HG03025 (cell line): ENCODE data around the gene LHFPL2.

ENCODE experiments used
- ATAC-seq: cut with Tn5 transposase; IDR thresholded peaks from one replicate; pipeline ENCODE4 v1.9.1; 2021; ENCODE audit warnings: mild to moderate bottlenecking, moderate library complexity; ENCODE audit not compliant: unreplicated experiment, low FRiP score

Gene LHFPL2

DNA sequence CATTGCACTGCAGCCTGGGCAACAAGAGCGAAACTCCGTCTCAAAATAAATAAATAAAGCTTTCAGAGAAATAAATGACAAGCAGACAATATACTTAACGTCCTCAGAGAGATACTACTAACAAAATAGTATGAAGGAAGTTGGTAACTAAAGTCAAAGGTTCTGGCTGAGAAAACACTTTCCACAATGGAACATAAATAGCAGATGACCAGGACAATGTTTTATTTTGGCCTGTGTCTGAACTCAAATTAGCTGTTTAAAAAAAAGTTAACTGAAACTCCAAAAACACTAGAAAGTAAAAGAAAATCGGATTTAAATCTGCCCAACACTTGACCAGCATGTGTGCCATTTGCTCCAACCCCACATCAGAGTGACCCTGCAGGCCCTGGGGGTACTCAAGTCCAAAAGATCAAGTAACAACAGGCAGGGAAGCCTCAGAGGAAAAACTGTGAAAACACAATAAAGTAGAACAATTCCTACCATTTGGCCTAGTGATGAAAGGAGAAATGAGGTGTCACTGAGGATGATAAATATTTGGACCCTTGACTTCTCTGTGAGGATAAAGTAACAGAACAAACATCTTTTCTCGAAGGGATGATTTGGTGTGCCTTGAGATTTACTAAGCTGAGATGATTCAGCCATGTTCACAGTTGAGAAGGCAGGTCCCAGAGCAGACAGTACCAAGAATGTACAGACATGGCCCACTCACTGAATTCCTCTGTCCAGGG is 47.7 kb downstream of the LHFPL2 start:
- ATAC-seq: no peak

DNA sequence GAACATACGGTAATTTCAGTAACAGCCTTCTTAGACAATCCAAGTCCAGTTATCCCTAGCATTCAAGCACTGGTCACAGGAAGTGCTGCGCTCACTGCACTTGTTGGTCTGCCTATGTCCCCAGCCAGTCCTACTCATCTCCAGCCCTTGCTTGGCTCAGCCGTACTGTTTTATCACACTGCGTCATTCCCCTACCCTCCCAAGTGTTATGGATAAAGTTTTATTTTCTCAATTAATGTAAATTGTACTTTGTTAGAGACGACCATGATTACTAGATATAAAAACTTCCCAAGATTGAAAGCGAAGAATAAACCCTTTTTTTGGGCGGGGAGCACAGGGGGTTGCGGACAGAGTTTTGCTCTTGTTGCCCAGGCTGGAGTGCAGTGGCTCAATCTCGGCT is 49.6 kb downstream of the LHFPL2 start:
- no peak for ATAC-seq

DNA sequence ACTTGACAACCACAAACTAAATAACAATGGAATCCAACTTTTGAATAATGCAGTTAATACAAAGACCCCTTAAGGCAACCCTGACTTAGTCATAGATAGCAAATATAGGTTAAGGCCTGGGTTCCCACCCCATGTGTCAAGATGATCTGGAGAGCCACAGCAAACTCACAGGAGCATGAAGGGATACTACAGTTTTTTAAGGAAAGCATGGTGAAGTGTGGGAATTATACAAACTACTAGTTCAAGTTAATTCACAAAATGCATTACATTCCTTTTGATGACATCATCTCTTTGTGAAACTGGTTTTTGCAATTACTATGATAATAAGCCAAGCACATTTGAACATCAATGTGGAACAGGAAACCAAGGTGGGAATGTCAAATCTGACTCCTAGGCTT is 50.6 kb downstream of the LHFPL2 start:
- no peak for ATAC-seq

DNA sequence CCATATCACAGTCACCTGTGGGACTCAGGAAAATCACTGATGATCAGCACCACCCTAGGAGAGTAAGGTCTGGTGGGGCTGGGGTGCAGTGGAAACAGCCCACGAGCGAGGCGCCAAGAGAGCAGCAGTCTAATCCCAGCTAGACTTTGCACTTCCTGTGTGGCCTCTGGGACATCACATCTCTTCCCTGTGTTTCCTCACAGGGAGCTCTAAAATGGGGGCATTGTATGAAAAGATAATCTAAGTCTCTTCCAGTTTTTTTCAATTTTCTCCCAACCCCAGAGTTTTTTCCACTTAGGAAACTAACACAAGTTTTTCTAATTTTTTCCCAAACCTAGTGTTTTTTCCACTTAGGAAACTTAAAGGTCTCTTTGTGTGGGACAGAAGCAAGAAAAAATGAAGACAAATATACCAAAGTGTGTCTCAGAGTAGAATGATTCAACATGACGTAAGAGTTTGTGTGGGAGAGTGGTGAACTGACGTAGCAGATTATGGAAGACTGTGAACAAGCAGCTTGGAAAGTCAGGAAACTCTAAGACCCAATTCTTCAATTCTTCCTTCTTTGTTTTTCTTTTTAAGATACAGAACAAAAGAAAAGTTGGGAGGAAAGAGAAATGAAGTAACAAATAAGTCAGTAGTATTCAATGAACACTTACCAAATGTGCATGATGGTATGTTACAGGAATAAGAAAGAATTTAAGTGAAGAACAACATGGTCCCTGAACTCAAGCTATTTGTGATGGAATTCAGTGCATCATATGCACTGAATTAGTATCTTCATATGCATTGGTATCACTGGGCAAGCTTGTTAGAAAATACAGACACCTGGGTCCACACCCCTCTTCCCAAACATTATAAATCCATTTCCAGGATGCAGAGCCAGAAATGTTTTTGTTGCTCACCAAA is 51.3 kb downstream of the LHFPL2 start:
- ATAC-seq: no peak

DNA sequence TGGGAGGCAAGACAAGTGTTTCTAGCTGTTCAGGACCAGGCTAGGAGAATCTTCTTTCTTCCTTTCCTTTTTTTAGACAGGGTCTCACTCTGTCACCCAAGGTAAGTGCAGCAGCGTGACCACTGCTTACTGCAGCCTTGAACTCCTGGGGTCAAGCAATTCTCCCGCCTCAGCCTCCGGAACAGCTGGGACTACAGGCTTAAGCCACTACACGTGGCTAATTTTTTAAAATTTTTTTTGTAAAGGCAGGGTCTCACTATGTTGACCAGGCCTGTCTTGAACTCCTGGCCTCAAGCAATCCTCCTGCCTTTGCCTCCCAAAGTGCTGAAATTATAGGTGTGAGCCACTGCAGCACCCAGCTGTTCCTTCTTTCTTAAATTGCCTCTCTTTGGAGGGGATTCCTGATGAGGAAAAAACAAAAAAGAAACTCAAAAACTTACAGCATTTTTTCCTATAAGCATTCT is 53.1 kb downstream of the LHFPL2 start:
- no peak for ATAC-seq

DNA sequence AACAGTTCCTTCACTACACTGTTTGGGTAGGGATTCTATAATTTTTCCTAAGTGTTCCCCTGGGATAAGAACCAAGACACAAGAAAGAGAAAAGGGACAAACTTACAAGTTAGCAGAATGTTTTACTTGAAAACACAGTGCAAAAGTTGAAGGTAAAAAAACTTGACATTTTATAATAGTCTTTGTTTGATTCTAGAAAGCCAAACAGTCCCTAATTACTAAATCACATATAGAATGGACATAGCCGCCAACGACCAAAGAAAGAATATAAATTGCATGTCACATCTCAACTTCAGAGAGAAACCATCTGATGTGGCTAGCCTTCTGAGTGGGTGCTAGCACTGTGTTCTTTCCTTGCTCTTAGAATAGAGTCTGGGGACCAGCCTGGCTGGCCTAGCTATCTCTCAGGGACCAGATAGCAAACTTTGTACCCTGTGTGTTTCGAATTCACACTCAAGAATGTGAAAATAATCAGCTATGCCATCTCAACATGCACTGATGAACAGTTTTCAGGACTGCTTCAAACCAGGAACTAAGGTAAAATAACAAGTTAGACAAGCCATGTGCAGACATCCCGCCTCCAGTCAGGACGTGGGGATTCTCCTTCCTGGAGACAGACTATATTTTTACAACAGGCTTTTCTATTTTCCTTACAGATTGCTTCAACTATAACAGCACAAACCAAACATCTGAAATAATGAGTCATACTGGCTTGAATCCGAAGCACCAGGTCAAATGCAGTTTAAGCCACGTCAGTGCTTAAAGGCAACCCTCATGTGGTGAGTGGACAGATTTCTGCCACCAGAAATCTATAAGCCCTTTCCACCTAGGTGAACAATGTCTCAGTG is 53.7 kb downstream of the LHFPL2 start:
- no peak for ATAC-seq

DNA sequence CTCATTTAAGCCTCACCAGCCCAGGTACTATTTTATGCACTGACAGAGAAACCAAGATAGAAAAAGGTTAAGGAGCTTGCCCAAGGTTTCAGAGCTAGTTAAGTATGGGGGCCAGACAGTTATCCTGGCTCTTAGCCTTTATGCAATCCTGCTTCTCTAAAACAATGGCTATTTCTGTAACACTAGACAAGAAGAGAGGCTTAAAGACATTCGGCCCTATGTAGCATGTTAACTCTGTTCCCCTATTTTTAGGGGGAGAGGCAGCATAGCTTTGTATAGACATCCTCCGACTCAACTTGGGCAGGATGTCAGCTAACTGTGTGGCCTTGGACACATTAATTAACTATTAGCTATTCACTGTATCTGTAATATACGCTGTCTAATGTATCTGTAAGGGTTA is 54.6 kb downstream of the LHFPL2 start:
- ATAC-seq: no peak

DNA sequence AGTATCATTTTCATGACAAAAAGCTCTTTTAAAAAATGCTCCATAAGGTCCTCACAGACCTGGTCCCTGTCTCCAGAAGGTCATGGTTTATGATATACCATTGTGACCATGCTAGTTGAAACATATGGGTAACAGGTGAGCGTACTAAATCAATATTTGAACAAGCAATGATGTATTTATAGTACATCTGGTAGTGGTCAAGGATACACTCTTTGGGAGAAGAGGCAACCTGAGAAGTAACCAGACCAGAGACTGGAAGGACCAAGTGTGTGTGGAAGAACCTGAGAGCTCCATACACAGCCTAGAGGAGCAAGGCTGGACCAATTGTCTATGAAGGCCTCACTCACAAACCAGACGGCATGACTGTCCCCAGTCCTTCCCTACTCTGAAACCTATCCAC is 55.1 kb downstream of the LHFPL2 start:
- no peak for ATAC-seq

DNA sequence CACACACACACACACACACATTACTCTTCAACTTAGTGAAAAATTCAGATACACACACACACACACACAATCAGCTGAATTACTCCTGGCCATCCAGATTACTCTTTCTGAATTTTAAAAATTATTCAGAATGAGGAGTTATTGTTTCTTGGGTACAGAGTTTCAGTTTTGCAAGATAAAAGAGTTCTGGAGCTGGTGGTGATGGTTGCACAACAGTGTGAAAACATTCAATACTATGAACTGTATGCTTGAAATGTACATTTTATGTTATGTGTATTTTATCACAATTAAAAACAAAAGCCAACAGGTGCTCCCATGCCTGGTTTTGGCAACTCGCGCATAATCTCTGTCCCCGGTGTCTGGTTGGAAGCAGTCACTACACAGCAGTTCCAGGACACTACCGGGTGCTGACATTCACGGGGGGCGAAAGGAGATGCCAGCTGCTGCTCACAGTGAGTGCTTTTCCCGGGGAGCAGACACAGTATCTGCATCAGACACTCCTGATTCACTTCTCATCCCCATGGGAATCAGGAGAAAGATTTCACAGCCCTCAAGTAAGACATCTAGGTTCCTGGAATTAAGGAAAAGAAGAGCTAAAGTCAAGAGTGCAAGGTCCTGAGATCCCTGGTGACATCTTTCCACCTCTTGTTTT is 55.7 kb downstream of the LHFPL2 start:
- ATAC-seq: no peak

DNA sequence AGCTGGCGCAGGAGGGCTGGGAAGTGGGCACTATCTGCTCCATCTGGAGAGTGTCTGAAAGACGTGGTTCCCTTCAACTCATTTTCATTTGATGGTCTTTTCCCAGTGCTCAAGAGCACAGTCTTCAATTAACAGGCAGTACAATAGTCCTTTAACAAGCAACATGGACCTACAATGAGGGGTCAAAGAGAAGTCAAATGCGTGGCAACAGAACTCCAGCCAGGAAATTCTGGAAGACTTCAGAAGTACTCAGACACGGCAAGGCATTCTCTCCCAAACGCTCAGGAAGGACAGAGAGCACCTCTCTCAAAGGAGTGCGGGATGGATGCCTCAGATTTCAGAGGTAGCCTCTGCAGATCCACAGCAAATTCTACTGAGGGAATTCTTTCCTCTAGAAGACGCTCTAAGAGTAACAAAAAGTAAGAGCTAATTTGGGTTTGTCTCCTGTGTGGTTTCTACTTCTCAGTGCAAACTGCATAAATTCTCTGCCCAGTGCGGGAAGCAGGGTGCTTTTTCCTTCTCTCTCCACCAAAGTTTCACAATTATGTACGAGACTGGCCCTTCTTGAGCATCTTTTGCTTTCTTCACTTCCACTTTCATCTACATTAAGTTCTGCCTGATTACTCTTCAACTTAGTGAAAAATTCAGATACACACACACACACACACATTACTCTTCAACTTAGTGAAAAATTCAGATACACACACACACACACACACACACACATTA is 56.4 kb downstream of the LHFPL2 start:
- peak; percentile 52 for ATAC-seq

DNA sequence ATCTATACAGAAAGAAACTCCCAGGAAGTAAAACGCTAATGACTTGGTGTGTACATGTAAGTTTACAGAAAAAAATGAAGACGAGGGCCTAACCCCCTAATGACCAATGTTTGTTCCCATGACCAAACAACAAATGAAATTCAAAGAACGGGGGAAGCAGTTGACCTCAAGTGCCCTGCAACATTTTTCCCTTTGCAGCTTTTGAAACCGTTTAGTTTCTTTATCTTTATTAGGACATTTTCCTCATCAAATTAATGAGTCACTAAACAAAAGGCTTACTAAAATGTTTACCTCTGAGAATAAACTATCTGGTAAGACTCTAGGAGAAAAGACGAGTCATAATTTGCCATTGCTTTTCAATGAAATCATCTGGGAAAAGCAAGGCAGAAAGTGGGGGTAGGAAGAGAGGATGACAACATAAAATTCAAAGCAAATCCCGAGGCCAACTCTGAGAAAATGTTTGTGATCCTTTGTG is 57.4 kb downstream of the LHFPL2 start:
- ATAC-seq: no peak

DNA sequence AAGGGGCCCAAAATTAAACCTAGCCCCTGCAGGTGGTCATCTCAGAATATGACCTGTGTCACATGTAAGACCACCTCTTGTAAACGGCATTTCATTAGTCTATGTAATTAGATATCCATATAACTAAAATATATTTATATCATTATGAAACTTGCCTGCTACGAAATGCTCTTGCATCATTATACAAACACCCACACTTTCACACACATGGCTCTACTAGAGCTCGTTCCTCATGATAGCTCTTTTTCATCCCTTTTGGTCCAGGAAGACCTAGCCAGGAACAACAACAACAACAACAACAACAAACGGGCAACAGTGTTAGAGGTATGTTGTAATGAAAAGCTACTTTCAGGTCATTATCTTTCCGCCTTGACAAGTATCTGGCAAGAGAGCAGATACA is 58.6 kb downstream of the LHFPL2 start:
- ATAC-seq: no peak

DNA sequence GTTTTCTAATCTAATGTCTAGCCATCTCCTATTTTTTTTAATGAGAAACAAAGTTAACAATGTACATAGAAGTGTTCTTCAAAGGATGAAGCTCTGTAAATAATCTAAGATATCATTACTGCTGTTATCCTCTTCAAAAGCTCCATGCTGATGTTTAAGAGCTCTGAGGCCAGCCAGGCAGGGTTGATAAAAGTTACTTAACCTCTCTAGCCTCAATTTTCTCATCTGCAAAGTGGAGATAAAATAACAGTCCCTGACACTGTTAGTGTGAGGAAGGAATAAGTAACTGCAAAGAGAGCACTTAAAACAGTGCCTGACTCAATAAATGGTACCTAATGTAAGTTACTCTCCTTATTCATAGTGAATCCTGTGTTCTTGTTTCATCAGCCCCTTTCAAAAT is 60.1 kb downstream of the LHFPL2 start:
- ATAC-seq: no peak

DNA sequence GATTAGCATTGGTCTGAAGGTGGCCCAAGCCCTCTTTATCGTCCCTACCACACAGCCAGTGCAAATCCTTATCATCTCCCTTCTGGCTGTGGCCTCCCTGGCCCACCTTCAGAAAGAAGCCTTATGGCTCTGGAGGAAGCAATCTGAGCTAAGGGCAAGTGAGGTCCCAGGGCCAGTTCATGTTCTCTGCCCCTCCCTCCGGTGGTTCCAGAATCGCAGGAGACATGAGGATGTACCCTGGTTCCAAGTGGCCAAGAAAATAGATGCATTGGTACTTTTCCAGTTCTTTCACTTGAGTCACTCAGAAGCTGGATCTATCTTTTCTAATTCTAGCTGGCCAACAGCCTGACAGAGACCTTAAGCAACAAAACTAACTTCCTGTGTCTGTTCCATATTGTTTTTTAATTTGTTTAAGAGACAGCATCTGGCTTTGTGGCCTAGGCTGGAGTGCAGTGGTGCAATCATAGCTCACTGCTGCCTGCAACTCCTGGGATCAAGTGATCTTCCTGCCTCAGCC is 60.7 kb downstream of the LHFPL2 start:
- ATAC-seq: no peak

DNA sequence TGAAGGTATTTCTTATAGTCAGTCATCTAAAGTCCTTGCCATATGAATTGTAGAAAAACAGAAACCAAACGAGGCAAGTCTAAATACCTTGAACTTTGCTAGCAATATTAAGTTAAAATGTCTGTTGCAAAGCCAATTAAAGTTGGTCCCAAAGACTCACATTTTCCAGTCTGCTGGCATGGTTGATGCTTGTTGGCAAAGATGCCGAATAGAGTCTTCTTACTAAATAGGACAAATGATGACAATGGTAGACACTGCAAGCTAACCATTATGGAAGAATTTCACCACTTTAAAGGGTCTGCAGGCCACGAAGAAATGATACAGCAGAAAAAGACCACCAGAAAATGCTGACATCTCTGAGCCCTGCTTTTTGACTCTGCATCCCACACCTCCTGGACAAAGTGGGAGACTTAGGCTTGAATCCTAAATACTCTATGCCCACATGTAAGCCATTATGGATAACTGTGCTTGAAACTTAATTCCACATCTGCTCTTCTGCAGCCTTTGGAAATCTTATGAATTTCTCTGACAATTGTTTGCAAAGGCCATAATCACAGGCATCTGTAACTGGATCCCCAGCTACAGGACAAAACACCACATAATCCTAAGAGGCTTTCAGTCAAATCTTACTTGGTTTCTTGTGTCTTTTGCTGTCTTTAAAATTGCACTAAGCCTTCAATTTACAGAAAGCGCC is 61.3 kb downstream of the LHFPL2 start:
- ATAC-seq: no peak

DNA sequence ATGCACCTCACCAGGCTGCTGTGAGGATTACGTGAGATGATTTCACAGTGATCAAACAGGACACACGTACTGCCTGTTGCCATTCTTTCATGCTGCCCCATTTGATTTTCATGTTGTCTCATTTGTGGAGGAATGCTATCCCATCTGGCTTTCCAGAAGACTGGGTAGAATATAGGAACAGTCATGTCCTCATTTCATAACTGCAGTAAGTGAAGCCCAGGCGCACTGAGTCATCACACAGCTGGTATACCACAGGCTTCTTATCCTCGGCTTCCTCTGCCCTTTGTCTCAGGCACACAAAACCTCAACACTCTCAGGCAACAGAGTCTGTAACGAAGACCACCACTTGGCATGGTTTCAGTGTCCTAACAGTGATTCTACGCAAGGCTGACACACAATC is 62.3 kb downstream of the LHFPL2 start:
- no peak for ATAC-seq

DNA sequence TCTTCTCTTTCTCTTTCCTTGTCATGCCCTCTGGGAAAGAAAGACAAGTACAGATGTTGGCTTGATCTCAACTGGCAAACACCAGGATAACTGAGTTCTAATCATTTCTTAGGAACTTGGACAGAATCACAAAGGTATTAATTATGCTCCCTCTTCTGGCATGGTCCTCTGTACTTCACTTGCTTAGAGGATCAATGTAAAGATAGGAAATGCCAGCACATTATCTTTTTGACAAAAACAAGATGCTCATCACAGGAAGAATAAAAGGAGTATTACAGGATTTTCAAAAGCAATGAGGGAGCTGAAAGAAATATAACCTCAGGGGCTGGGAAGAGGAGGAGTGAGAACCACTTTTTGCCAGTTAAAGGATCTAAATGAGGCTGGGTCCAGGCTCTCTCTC is 70.6 kb downstream of the LHFPL2 start:
- ATAC-seq: no peak

DNA sequence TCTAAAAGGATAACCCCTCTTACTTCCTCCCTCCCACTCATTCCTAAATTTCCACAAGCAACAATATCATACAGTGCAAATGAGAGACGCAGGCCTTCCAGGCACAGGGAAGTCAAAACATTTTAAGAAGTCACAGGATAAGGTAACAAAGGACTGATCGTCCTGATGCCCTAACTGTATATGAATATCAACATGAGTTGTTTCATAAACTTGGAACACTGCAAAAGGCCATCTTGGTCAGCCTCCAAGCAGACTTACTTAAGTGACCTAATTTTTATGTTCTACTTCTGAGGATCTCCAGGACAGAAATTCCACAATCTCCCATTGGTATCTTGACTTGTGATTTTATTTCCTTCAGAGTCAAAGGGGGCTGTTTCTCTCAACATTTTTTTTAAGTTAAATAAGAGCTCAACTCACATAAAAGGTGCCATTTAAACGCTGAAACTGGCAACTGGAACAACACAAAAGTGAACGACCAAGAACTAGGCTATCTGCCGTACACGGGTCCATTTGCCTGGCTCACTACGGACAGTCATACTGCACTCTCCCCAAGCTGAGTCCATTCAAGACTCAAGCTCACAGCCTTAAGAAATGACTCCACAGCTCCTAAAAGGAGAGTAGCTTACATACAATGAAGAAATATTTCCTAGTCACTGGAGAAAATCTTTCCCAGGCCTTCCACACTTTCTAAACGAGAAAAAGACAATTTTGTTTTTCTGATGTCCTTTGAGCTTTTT is 71.3 kb downstream of the LHFPL2 start:
- no peak for ATAC-seq
